HG03432 (cell line): ENCODE data around the gene PALLD.

Experiments
- ATAC-seq: cut with Tn5 transposase; IDR thresholded peaks from one replicate; pipeline ENCODE4 v1.9.1; 2021; ENCODE audit warnings: mild to moderate bottlenecking, moderate library complexity; ENCODE audit not compliant: unreplicated experiment

PALLD gene

DNA sequence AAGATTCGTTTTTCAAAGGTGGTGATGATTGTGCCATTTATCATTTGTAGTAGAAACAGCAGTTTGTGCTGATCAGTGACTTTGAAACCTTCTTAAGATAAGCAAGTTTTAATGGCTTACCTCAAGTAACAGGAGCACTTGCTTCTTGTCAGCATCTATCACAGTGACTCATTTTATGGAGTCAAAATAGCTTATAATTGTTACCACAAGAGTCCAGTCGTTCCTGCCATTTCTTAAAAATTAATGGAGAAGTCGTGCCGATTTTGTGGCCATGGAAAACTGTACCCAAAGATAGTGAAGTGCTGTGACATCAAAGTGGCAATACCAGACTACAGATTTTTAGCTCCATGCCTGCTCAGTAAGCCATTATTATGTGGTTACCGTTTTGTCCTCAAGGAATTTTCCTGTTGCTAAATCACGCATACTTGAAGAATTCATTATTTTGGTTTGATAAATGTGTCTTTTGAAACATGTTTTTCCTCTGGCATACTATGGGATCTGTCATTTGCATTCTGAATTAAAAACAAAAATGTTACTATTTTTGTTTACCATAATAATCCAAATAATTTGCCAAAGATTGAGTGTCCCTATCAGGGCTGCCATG lies 383.3 kb downstream of the PALLD start:
- no peak for ATAC-seq

DNA sequence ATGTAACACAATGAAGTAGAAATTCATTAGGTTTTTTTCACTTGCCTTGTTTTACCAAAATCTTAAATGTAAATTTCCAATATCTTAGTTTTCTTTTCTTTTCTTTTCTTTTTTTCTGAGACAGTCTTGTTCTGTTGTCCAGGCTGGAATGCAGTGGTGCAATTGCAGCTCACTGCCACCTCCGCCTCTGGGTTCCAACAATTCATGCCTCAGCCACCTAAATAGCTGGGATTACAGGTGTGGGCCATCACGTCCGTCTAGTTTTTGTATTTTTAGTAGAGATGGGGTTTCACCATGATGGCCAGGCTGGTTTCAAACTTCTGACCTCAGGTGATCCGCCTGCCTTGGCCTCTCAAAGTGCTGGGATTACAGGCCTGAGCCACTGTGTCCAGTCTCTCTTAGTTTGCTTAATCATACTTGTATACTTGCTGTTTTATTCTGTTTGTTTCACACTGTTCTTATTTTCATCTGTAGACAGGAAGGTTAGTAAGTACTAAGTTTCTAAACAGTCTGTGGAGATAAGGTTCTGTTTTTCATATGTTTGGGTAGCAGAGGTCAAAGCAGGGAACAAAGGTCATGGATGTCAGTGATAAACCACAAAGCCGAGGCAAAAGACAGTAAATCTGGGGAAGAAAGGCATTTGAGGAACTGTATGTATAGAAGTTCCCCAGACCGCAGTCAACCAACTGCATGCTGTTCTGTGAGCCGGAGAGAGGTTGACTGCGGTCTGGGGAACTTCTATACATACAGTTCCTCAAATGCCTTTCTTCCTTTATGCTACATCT lies 384.2 kb downstream of the PALLD start:
- peak; percentile 71 for ATAC-seq

DNA sequence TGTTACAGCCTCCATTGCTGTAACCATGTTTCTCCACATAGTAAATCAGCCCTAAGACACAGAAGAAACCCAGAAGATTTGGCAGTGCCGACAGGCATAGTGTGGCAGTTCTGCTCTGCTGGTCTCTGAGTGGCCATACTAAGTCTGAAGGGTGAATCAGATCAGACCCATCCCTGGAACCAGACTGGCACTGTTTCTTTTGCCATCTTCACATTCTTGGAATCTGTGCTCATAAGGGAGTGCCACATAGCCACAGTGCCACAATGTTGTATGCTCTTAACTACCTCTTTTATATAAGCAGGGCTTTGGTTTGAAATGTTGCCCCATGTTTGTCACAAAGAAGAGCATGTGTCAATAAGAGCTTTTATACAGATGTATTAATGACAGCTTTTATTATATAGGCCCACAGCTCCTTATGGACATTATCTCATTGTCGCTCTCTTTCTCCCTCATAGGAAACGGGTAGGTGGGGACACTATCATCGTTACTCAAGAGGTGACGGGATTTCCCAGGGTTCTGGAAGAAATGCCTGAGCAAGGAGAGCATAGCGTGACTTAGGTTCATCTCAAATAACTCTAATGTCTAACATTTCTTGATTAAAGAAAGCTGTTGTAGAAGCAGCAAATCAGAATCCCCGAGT lies 385.0 kb downstream of the PALLD start:
- no peak for ATAC-seq

DNA sequence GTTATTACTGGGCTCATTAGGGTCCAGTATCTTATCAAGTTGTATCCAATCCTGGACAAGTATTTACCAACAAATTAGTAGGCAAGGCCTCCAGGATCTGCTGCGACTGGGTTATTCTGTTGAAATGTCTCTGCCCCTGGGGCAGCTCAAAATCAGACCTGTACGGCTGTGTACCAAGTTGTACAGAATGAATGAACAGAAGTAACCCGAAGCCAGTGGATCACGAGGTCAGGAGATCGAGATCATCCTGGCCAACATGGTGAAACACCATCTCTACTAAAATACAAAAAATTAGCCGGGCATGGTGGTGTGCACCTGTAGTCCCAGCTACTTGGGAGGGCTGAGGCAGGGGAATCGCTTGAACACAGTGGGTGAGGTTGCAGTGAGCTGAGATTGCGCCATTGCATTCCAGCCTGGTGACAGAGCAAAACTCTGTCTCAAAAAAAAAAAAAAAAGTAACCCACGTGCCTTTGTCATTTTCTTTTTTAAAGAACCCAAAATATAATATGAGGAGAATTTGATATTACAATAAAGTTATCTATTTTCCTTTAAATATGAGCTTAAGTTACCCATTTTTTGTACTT lies 385.9 kb downstream of the PALLD start:
- no peak for ATAC-seq

DNA sequence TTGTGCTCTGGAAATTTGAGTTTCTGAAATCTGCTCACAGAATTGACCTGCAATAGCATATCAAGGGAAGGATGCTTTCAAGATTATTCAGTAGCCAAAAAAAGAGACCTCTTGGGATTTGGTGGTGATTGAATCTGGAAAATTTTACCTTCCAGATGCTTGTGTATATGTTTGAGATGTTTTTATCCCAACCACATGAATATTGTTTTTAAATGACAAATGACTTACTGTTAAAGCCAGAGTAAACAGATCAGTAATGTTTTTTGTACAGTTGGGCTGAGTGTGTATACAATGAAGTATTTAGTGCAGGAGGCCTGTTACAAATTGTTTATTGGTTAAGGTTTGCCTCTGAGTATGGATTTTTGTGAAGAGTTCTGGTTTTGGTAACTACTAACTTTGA lies 386.7 kb downstream of the PALLD start:
- ATAC-seq = no peak

DNA sequence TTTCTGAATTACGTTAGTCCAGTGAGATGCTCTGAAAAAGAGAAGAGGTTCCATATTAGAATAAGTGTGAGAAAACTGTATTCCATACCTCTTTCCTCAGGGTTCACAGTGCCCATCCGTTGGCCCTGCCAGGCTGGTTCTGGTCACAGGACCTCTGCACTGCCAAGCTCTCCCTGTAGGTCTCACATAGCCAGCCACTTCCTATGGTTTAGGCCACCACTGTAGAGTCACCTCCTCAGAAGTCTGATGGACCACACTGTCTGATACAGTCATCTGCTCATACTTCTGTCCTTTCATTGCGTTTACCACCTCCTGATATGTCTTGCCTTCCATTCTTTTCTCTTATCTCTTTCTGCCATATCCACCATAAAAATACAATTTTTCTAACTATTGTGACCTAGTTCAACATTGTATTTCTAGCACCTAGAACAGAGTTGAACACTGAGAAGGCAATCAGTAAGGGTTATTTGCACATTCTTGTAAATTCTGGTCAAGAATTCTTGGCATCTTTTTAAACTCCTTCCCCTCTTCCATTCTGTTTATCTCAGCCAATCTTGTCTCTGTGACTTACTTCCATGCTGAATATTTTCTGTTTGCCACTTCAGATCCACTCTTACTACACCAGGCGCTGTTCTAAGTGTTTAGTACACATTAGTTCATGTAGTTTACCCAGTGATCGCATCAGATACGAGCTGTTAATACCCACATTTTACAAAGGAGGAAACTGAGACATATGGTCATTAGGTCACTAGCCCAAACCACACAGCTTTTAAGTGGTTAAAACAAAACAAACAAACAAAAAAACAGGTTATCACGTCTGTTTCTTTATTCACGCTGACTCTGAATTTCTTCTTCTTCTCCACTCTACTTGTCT lies 387.6 kb downstream of the PALLD start:
- no peak for ATAC-seq

DNA sequence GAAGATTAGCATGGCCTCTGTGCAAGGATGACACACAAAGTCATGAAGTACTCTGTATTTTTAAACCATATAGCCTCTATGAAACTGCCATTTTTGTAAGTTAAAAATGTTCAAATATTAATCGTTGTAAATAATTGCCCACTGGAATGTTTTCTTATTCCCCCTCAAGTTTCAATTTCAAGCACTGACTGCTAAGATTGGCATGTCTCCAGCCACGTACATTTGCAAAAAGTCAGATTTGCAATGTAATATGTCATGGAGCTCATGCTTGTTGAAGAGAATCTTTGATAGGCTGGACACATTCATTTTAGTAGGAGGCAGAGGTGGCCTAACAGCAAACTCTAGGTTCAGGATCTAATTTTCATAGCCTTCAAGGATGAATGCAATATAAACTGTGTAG lies 388.5 kb downstream of the PALLD start:
- ATAC-seq = no peak

DNA sequence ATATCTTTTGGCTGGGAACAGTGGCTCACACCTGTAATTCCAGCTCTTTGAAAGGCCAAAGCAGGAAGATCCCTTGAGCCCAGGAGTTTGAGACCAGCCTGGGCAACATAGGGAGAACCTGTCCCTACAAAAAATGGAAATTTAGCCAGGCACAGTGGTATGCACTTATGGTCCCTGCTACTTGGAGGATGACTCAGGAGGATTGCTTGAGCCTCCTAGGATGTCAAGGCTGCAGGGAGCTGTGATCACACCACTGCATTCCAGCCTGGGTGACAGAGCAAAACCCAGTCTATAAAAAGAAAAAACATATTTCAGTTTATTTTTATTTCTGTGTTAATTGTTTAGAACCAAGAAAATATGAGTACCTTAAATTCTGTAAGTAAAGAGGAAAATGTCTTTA lies 389.5 kb downstream of the PALLD start:
- ATAC-seq = no peak

DNA sequence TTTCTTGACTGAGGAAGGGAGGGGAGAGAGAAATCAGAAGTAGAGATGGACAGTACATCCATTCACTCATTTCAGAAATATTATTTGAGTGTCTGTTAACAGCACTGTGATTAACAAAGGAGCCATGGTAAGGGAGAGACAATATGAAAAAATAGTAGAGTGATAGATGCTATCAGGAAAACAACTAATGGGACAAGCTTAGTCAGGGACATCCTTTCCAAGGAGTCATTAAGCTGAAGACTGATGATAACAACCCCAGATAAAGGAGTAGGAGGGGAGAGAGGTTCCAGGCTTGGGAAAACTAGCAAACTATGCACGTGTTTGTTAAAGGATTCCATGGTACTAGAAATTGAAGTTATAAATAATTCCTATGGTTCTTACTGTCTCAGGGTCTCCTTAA lies 391.0 kb downstream of the PALLD start:
- no peak for ATAC-seq

DNA sequence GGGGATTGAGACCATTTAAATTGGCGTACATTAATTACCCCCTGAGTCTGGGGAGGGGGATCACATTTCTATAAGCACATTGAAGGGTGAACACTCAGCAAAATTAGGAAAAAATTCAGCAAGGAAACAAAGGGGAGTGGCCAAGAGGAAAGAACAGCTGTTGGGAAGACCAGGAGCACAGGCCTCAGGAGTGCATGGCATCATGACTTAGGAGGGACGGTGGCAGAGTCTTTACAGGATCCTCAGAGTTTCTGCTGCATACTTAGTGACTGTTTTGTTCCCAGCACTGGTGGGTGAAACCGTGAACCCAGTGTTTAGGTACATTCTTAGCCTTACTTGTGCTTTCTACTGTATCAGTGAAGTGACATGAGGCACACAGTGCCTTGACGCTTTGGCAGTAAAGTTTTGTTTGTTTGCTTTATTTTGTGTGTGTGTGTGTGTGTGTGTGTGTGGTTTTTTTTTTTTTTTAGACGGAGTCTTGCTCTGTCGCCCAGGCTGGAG lies 391.9 kb downstream of the PALLD start:
- no peak for ATAC-seq

DNA sequence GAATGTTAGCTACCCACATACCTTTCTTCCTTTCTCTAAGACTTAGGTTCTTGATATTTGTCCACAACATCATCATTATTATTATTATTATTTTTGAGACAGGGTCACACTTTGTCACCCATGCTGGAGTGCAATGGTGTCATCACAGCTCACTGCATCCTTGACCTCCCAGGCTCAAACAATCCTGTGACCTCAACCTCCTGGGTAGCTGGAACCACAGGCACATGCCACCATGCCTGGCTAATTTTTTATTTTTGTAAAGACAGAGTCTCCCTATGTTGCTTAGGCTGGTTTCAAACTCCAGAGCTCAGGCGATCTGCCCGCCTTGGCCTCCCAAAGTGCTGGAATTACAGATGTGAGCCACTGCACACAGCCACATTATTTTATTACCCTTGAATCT lies 394.2 kb downstream of the PALLD start:
- ATAC-seq = no peak

DNA sequence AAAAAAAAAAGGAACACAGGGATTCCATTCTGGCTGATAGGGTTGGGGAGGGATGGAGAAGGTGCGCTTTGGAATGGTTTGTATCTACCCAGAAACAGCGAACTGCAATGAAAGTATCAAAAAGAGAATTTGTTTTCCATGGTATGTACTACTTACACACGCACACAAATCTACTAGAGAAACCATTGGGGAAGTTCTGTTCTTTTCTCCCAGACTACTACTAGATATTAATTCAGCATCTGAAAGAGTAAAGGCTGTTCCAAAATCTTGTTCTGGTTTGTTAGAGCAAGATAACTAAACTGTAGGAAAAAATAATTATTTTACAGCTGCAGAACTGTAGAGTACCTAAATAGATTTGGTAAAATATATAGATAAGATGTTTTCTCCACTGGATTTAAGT lies 394.8 kb downstream of the PALLD start:
- ATAC-seq = no peak

DNA sequence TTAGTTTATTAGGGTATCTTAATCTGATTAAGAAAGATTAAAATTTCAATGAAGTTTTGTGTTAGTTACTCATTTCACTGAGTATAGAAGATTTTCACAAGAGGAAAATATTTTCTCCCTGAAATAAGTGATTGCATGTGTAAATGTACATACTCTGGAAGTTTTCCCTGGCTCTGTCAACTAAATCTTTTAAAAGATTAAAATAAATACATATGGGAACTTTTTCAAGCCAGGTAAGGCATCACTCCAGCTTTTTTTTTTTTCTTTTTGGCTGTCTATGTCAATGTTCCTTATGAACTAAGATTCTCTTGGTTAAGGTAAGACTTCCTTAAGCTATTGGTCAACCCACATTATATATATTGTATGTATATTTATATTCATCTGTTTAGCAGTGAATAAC lies 395.6 kb downstream of the PALLD start:
- no peak for ATAC-seq

DNA sequence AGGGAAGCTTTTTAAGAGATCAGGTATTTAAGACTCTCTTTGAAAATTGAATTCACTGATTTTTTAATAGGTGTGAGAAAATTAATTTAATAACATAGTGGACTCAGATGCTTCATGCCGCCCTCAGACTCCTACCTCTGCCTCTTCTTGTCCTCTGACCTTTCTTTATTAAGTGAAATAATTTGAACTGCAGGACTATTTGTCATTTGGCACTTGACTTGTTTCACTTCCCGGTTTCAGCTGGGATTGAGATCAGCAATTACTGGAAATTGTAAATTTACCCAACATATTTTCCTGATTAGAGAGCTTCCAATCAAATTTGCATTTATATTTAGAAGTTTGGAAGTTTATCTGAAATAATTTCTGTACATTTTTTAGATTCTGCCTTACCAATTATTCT lies 396.4 kb downstream of the PALLD start:
- ATAC-seq = no peak

DNA sequence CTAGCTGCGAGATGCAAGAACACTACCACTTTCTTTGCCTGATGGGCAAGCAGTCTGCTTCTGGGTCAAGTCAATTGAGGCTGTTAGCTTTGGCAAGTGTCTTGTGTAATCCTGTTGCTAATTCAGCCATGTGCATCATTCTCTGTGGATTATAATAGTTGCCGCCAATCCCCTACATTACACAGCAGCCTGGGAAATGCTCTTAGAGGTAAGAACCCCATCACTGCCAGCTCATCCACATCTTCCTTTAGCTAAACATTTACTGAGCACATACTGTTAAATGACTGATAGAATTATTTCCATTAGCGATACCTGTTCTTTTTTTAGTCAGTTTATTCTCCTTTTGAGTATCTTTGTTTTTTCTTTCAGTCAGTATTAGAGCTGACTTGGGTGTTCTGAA lies 397.0 kb downstream of the PALLD start:
- no peak for ATAC-seq

DNA sequence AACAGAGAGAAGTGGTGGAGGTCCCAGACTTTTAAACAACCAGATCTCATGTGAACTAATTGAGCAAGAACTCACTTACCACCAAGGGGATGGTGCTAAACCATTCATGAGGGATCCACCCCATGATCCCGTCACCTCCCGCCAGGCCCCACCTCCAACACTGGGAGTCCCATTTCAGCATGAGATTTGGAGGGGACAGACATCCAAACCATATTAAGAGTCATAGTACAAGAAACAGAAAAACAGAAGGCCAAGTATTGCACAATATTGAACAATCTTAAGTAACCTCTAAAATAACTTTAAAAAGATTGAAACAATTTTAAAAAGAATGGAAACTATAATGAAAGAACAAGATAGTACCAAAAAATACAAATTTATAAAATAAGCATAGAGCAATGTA lies 403.2 kb downstream of the PALLD start:
- no peak for ATAC-seq

DNA sequence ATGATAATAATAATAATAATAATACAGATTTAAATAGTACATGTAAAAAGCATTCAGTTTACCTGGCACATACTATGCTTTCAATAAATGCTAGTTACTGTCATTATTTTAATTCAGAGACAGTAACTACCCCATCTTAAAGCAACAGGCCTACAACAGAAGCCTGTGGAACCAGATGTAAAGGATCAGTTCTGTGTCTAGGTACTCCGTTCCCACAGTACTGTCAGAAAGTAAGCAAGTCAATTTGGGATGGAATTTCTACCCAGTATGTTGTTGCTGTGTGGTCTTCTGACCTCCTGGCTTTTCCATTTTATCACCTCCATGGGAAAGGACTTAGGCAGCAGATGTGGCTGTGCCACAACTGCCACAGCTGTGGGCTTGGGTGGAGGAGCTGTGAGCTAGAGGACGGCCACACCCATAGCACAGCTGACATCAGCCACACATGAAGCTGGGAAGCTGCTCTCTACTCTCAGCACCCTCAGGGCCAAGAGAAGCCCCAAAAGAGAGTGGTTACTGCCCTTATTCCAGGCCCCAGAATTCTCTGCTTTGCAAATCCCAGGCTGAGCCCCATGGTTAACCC lies 410.4 kb downstream of the PALLD start:
- no peak for ATAC-seq

DNA sequence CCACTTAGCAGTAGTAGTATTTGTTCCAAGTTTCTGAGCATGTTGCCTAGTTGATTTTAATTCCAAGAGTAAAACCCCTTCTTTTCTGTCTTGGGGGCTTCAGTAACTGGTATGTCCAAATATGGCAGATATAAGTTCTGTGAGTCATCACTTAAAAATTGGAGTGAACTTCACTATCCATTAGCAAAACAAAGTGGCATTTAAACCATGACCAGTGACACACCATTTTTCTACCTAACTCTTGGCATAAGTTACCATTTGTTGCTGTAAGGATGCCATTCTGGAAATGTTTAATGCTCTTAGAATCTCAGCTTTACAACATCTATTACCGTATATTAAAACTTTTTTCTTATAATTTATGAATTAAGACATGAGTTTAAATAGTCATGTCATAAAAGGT lies 411.2 kb downstream of the PALLD start:
- no peak for ATAC-seq

DNA sequence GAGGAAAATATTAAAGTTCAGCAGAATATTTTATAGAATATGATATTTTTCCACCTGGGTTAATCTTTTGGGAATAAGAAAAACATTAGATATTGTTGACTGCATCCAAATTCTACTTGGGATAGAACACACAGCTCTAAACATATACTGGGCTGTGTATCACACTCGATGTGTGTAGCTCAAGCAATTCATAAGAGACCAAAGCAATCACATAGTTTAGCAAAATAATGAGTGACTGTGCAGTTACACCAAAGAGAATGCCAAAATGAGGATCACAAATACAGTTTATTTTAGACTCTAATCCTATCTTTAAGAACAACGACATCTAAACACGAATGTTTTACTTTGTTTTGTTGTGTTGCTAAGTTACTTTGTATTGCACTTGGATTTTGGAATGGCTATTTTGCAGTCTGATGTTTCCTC lies 412.0 kb downstream of the PALLD start:
- ATAC-seq = no peak

DNA sequence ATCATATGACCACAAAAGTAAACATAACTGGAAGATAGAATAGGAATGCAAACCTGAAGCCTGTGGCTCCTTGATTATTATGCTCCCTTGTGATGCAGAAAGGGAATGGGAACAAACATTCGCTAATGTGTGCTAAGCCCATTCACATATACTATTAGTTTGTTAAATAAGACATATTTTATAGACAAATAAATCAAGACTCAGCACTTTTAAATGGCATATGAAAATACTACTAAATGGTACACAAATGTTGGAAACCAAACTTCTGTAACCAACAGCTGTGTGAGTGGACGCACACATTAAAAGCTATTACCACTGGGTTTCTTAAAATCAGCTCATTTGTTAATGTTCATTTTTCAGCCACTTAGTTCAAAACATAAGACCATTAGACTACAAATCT lies 417.2 kb downstream of the PALLD start:
- ATAC-seq = no peak
